ENCODE results near the gene ATF4. TPM values are rescaled to one million over a fixed set of nuclear protein-coding genes. Genes with fewer than 3 reads are reported as not detected.

The ATF4 gene
- total RNA-seq, 4 donors from 2014 or later = 214 to 336 (median 309) TPM

DNA sequence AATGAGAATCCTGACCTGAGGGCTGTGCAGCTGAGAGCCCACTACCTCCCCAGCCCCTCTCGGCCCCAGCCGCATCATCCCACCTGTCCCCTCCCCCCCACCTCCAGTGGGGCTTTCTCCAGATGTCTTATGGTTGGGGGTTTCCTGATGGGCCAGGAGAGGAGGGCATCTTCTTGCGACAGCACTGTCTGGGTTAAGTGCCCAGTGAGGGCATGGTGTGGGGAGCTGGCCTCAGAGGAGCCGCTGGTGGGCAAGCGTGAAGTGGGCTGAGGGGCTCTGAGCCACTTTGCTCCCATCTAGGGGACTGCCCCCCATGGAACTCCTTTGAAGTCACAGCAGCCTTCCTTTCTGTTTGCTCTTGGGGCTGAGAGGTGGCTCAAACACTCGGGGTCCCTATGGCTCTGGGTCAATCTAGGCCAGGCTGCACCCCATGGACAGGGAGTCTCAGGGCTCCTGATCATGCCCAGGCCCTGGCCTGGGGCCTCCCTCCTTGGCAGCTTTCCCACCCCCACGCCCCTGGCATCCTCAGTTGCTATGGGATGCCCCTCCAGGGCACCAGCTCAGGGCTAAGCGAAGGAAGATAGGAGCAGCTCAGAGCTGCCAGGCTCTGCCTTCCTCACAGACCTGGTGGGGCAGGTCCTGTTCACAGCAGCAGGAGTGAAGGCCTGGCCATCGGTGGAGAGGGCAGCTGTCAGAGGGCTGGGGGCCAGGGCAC lies 29.2 kb upstream of the ATF4 start:
- 68 to 80% methylated on average over 9 of the region's 9 CpGs for WGBS, 2 donors
- TF ChIP-seq, protein P1, sequence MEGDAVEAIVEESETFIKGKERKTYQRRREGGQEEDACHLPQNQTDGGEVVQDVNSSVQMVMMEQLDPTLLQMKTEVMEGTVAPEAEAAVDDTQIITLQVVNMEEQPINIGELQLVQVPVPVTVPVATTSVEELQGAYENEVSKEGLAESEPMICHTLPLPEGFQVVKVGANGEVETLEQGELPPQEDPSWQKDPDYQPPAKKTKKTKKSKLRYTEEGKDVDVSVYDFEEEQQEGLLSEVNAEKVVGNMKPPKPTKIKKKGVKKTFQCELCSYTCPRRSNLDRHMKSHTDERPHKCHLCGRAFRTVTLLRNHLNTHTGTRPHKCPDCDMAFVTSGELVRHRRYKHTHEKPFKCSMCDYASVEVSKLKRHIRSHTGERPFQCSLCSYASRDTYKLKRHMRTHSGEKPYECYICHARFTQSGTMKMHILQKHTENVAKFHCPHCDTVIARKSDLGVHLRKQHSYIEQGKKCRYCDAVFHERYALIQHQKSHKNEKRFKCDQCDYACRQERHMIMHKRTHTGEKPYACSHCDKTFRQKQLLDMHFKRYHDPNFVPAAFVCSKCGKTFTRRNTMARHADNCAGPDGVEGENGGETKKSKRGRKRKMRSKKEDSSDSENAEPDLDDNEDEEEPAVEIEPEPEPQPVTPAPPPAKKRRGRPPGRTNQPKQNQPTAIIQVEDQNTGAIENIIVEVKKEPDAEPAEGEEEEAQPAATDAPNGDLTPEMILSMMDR (IDR thresholded peaks at IDR 0.05) = no peak
- no peak for TF ChIP-seq POLR2A (IDR thresholded peaks at IDR 0.05)
- DNase-seq (ENCODE audit: low spot score in 2 of 2) = no peak
- H3K4me3 ChIP-seq (ENCODE audit: low read depth, poor library complexity, severe bottlenecking) = no peak overlapping the region
- intact Hi-C loops (cut with DNase I; ENCODE audit: low total_unique reads) = no loop called here

DNA sequence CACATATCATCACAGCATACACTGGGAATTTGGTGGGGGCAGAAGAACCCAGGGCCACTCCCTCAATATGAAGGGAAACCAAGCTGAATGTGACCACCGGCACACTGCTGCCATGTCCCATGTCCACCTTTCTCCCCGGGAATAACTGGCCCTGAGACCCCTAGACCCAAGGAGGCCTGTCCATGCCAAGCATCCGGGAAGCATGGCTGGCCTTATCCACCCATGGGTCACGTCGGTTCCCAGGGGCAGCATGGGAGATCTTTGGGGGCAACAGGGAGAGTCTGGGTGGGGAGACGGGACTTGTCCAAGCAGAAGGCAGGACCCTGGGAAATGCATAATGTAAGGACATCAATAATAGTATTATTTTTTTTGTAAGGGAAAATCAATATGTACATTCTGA lies 28.7 kb upstream of the ATF4 start:
- no peak overlapping the region for H3K4me3 ChIP-seq (ENCODE audit: low read depth, poor library complexity, severe bottlenecking)
- intact Hi-C loops (cut with DNase I; ENCODE audit: low total_unique reads) = no loop called here
- no peak for DNase-seq (ENCODE audit: low spot score in 2 of 2)
- TF ChIP-seq POLR2A (IDR thresholded peaks at IDR 0.05) = no peak
- TF ChIP-seq, protein P1 (IDR thresholded peaks at IDR 0.05) = no peak
- 92 to 93% methylated on average over 6 of the region's 6 CpGs for WGBS, 2 donors

DNA sequence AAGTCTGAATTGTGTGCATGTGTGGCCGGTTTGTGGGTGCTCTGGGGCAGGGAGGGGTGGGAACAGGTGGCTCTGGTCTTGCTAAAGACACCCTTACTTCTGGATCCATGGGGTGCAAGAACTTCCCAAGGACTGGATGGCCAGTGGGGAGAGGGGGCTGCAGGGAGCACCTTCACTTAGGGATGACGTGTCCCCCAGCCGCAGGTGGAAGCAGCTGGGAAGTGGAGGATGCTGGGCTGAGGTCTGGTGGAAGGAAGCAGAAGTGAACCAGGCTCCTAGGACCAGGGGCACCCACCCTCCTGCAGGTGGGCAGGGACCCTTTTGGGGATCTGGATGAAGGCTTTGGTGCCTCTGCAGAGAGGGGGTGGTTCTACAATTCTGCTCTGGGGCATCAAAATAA lies 28.2 kb upstream of the ATF4 start:
- H3K4me3 ChIP-seq (ENCODE audit: low read depth, poor library complexity, severe bottlenecking) = no peak overlapping the region
- intact Hi-C loops (cut with DNase I; ENCODE audit: low total_unique reads) = no loop called here
- no peak for DNase-seq (ENCODE audit: low spot score in 2 of 2)
- TF ChIP-seq, protein P1 (IDR thresholded peaks at IDR 0.05) = no peak
- no peak for TF ChIP-seq POLR2A (IDR thresholded peaks at IDR 0.05)
- 75 to 84% methylated on average over 3 of the region's 3 CpGs for WGBS, 2 donors

DNA sequence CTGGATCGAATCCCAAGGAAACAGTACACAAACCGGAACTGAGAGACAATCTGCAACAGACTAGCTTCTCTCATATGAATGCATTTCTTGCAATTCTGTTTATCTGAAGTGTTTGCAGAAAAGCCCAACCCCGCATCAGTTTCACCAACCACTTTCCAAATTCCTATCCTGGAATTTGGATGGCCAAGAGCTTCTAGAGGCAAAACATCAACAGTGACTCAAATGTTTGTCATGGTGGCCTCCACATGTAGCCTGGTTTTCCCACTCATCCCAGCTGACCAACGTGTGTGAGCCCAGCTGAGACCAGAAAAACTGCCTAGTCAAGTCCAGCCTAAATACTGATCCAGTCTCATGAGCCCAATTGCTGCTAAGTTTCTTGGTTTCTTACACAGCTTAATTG lies 26.6 kb upstream of the ATF4 start:
- 57 to 60% methylated on average over 4 of the region's 4 CpGs for WGBS, 2 donors
- DNase-seq (ENCODE audit: low spot score in 2 of 2) = no peak
- intact Hi-C loops (cut with DNase I; ENCODE audit: low total_unique reads) = no loop called here
- no peak overlapping the region for H3K4me3 ChIP-seq (ENCODE audit: low read depth, poor library complexity, severe bottlenecking)
- TF ChIP-seq, protein P1 (IDR thresholded peaks at IDR 0.05) = no peak
- TF ChIP-seq POLR2A (IDR thresholded peaks at IDR 0.05) = no peak

DNA sequence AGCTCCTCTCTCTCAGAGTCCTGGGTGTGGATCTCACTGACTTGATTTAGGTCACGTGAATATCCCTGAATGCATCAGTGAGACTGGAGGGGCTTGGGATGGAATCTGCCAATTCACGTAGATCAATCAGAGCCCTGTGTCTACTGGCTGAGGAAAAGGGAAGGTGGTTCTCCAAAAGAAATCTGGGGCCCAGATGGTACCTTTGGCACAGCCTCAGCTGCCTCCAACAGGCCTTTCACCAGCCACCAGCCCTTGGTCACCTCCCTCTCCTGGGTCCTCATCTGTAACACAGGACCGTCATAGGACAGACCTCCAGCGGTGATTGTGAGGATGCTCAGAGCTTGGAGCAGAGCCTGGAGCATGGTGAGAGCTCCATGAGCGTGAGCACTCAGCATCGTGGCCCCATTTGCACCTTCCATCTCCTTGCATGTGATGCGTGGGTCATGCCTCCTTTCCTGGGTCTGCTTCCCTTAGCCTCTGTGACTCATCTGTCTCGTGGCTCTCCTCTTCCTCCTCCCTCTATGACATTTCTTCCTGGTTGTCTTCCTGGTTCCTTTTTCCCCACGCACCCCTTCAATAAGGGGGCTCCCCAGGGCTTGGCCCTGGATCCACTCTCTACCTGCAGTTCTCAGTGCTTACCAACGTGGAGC lies 25.8 kb upstream of the ATF4 start:
- DNase-seq (ENCODE audit: low spot score in 2 of 2) = no peak

DNA sequence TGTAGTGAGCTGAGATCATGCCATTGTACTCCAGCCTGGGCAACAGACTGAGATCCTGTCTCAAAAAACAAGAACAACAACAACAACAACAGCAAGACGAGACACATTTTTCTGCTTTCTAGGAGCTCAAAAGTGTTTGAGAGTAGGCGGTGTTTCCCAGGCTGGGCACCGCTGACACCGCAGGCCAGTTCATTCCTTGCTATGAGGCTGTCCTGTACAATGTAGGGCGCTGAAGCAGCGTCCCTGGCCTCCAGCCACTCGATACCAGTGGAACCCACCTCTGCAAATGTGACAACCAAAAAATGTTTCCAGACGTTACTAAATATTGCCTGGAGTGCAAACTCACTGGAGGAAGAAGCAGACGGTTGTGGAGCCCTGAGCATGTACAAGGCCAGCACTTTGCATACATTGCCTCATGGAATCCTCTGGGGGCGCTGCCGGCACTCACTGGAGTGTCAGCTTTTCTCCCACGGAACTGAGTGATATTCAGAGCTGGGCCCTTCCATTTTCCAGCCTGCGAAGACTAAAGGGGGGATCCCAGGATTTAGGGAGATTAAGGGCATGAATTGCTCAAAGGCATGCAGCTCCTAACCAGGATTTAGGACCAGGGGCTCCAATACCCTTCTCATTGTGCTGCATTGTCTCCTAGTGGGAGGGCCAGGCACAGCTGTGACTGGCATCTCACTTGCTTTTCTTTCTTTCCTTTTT lies 24.1 kb upstream of the ATF4 start:
- TF ChIP-seq, protein P1 (IDR thresholded peaks at IDR 0.05) = peak in 1 of 3 donors; percentile 44
- no peak for TF ChIP-seq POLR2A (IDR thresholded peaks at IDR 0.05)
- DNase-seq (ENCODE audit: low spot score in 2 of 2) = peak; percentile 57 to 95
- H3K4me3 ChIP-seq (ENCODE audit: low read depth, poor library complexity, severe bottlenecking) = no peak overlapping the region
- whole genome bisulfite sequencing, 2 donors = 36 to 37% methylated on average over 13 of the region's 13 CpGs
- intact Hi-C loops (cut with DNase I; ENCODE audit: low total_unique reads) = no loop called here

More for the DNA sequence above, 25.8 kb upstream of the ATF4 start:
- no peak overlapping the region for H3K4me3 ChIP-seq (ENCODE audit: low read depth, poor library complexity, severe bottlenecking)
- TF ChIP-seq POLR2A (IDR thresholded peaks at IDR 0.05) = no peak
- intact Hi-C loops (cut with DNase I; ENCODE audit: low total_unique reads) = no loop called here
- WGBS, 2 donors = 69 to 72% methylated on average over 10 of the region's 10 CpGs

Data from lower leg skin (tissue), 4 donors.